H1 (cell line): ENCODE results near the gene SYT14. TPM values are rescaled to one million over a fixed set of nuclear protein-coding genes. Genes with fewer than 3 reads are reported as not detected.
"Not testable (repeated sequence)": the region's sequence is repeated elsewhere in the genome, so short reads cannot be mapped to it uniquely, and the experiment has no call there.

Source experiments
- CTCF ChIA-PET: fragments of 300-600 bp; sonication (Branson Sonifier 250); formaldehyde crosslinking; loops from one replicate; lab custom pipeline; 2021; ENCODE audit not compliant: partially characterized antibody; lab: Charles Lee
- POLR2A ChIA-PET: fragments of 300-600 bp; sonication (Branson Sonifier 250); formaldehyde crosslinking; loops from one replicate; lab custom pipeline; 2021; ENCODE audit warnings: inconsistent platforms; ENCODE audit not compliant: partially characterized antibody; lab: Charles Lee
- DNase-seq, 2 experiments: peaks; one replicate each; pipeline versions ENCODE4 v3.0.0 to v3.0.0-alpha.2; 2010 to 2022; ENCODE audit warnings: low spot score in 2 of 2, low read depth in 1 of 2, mixed read lengths in 1 of 2
- FAIRE-seq: peaks from 2 replicates; lab custom pipeline; 2011; peaks lifted over from hg19 to GRCh38; lab: Jason Lieb, UNC
- H2AFZ ChIP-seq: 2 replicates; pipeline ENCODE4 v1.8.1; 2012; ENCODE audit warnings: low read length, inconsistent platforms
- H2AK5ac ChIP-seq: 2 replicates; pipeline ENCODE4 v1.6.1; 2013; ENCODE audit warnings: low read depth, low read length
- H2BK120ac ChIP-seq: replicated peaks from 2 replicates; pipeline ENCODE3; 2013; ENCODE audit warnings: low read depth, low read length, inconsistent platforms
- H2BK12ac ChIP-seq: 2 replicates; pipeline ENCODE4 v1.6.1; 2013; ENCODE audit warnings: low read depth, low read length
- H2BK15ac ChIP-seq: 2 replicates; pipeline ENCODE4 v1.6.1; 2013; ENCODE audit warnings: low read length
- H2BK20ac ChIP-seq: 2 replicates; pipeline ENCODE4 v1.6.1; 2013; ENCODE audit warnings: low read length
- H2BK5ac ChIP-seq: 2 replicates; pipeline ENCODE4 v1.6.1; 2013; ENCODE audit warnings: low read depth, low read length
- H3K14ac ChIP-seq: 2 replicates; pipeline ENCODE4 v1.6.1; 2013; ENCODE audit warnings: inconsistent platforms; ENCODE audit not compliant: insufficient read length
- H3K18ac ChIP-seq: 2 replicates; pipeline ENCODE4 v1.6.1; 2013; ENCODE audit warnings: low read length; ENCODE audit errors: extremely low read depth
- H3K23ac ChIP-seq: 2 replicates; pipeline ENCODE4 v1.6.1; 2013; ENCODE audit warnings: inconsistent platforms; ENCODE audit not compliant: insufficient read length
- H3K23me2 ChIP-seq: 2 replicates; pipeline ENCODE4 v1.6.1; 2013; ENCODE audit warnings: low read depth, low read length
- H3K27ac ChIP-seq: 2 replicates; pipeline ENCODE4 v1.6.1; 2011; ENCODE audit warnings: low read depth, low read length, inconsistent platforms
- H3K27me3 ChIP-seq, 4 experiments: replicated peaks in 1 of 4; 1 replicate in 1 of 4; 2 replicates in 3 of 4; pipeline versions ENCODE4 v1.6.1 to v1.8.1; 2011 to 2013; ENCODE audit warnings: low read length in 3 of 4, mild to moderate bottlenecking in 3 of 4, inconsistent platforms in 2 of 4, mixed read lengths in 2 of 4, moderate library complexity in 1 of 4; ENCODE audit not compliant: control insufficient read depth in 3 of 4, insufficient read depth in 3 of 4; ENCODE audit errors: extremely low read depth in 1 of 4
- H3K36me3 ChIP-seq, 4 experiments: 2 replicates each; pipeline versions ENCODE4 v1.6.1 to v1.8.1; 2011 to 2013; ENCODE audit warnings: mild to moderate bottlenecking in 4 of 4, low read length in 3 of 4, moderate library complexity in 2 of 4, control low read depth in 1 of 4, inconsistent platforms in 1 of 4; ENCODE audit not compliant: insufficient read depth in 4 of 4, control insufficient read depth in 2 of 4
- H3K4ac ChIP-seq: replicated peaks from 2 replicates; pipeline ENCODE3; 2013; ENCODE audit warnings: low read length, low read depth, mixed read lengths, inconsistent platforms; ENCODE audit not compliant: insufficient read length
- H3K4me1 ChIP-seq, 4 experiments: replicated peaks in 1 of 4; 1 replicate in 1 of 4; 2 replicates in 3 of 4; pipeline versions ENCODE4 v1.6.1 to v1.8.1; 2011 to 2013; ENCODE audit warnings: low read length in 3 of 4, inconsistent platforms in 2 of 4, mixed read lengths in 1 of 4; ENCODE audit not compliant: insufficient read depth in 4 of 4, control insufficient read depth in 3 of 4
- H3K4me2 ChIP-seq, 2 experiments: 2 replicates each; pipeline versions ENCODE4 v1.6.1 to v1.8.1; 2011 to 2013; ENCODE audit warnings: low read depth in 2 of 2, low read length in 2 of 2, control low read depth in 1 of 2, inconsistent platforms in 1 of 2, mild to moderate bottlenecking in 1 of 2; ENCODE audit not compliant: insufficient read depth in 1 of 2
- H3K4me3 ChIP-seq, 4 experiments: fragments of 200-600, 300-600 bp in 1 of 4; sonication (generic), shearing (Covaris generic), sonication (Bioruptor Twin) in 1 of 4; 2 replicates each; pipeline versions ENCODE4 v1.5.1 to v1.8.1; 2011 to 2016; ENCODE audit warnings: low read length in 4 of 4, low read depth in 3 of 4, control low read depth in 2 of 4, inconsistent platforms in 2 of 4, mild to moderate bottlenecking in 2 of 4, mixed read lengths in 1 of 4, moderate library complexity in 1 of 4; ENCODE audit not compliant: insufficient read depth in 2 of 4; ENCODE audit errors: extremely low read depth in 1 of 4
- H3K56ac ChIP-seq: replicated peaks from 2 replicates; pipeline ENCODE3; 2013; ENCODE audit warnings: low read depth, mild to moderate bottlenecking, mixed read lengths, low read length, inconsistent platforms; ENCODE audit not compliant: insufficient read length
- H3K79me1 ChIP-seq: 2 replicates; pipeline ENCODE4 v1.6.1; 2013; ENCODE audit warnings: low read depth, low read length, control low read depth
- H3K79me2 ChIP-seq, 2 experiments: 2 replicates each; pipeline versions ENCODE4 v1.6.1 to v1.8.1; 2012 to 2013; ENCODE audit warnings: low read length in 2 of 2, mild to moderate bottlenecking in 2 of 2, inconsistent platforms in 1 of 2; ENCODE audit not compliant: insufficient read depth in 2 of 2, control insufficient read depth in 1 of 2
- H3K9ac ChIP-seq, 4 experiments: replicated peaks in 1 of 4; 1 replicate in 1 of 4; 2 replicates in 3 of 4; pipeline versions ENCODE4 v1.6.1 to v1.8.1; 2011 to 2013; ENCODE audit warnings: low read depth in 3 of 4, low read length in 3 of 4, control low read depth in 2 of 4, mild to moderate bottlenecking in 2 of 4, moderate library complexity in 2 of 4, inconsistent platforms in 1 of 4; ENCODE audit errors: extremely low read depth in 1 of 4
- H3K9me3 ChIP-seq, 2 experiments: 2 replicates each; pipeline versions ENCODE4 v1.6.1 to v1.8.1; 2012 to 2013; ENCODE audit warnings: mild to moderate bottlenecking in 2 of 2, moderate library complexity in 2 of 2, control low read depth in 1 of 2, inconsistent platforms in 1 of 2, low read depth in 1 of 2, low read length in 1 of 2, mixed read lengths in 1 of 2; ENCODE audit not compliant: insufficient read depth in 2 of 2
- H4K20me1 ChIP-seq, 2 experiments: replicated peaks in 1 of 2; 2 replicates each; pipeline versions ENCODE3 to v1.8.1; 2011 to 2013; ENCODE audit warnings: inconsistent platforms in 2 of 2, low read length in 2 of 2, mild to moderate bottlenecking in 1 of 2; ENCODE audit not compliant: insufficient read depth in 2 of 2, control insufficient read depth in 1 of 2
- H4K5ac ChIP-seq: 2 replicates; pipeline ENCODE4 v1.6.1; 2013; ENCODE audit warnings: low read length, low read depth, mixed read lengths, inconsistent platforms; ENCODE audit not compliant: insufficient read length
- H4K8ac ChIP-seq: 2 replicates; pipeline ENCODE4 v1.8.0; 2013; ENCODE audit warnings: mild to moderate bottlenecking, moderate library complexity, low read length, inconsistent platforms; ENCODE audit not compliant: insufficient read depth; ENCODE audit errors: extremely low read depth
- H4K91ac ChIP-seq: replicated peaks from 2 replicates; pipeline ENCODE3; 2013; ENCODE audit warnings: low read length, mixed read lengths, inconsistent platforms; ENCODE audit not compliant: insufficient read length
- JUN ChIP-seq: IDR thresholded peaks from 2 replicates; pipeline ENCODE4 v1.6.1; 2011; ENCODE audit warnings: low read depth, mild to moderate bottlenecking, improper control_type of control experiment, low read length
- KDM1A ChIP-seq: fragments of 200-600, 300-600 bp; sonication (generic); IDR thresholded peaks from 2 replicates; pipeline ENCODE4 v1.7.1; 2016; ENCODE audit warnings: mild to moderate bottlenecking, low read length, borderline replicate concordance
- MAX ChIP-seq: IDR thresholded peaks from 2 replicates; pipeline ENCODE4 v1.6.1; 2012; ENCODE audit warnings: inconsistent platforms
- NRF1 ChIP-seq: IDR thresholded peaks from 2 replicates; pipeline ENCODE4 v1.6.1; 2011; ENCODE audit warnings: mild to moderate bottlenecking, low read depth, low read length, improper control_type of control experiment
- PHF8 ChIP-seq: fragments of 200-600 bp; sonication (generic); conservative IDR thresholded peaks from 2 replicates; pipeline ENCODE4 v1.7.1; 2012; ENCODE audit warnings: low read depth, mild to moderate bottlenecking, inconsistent platforms, low read length, moderate library complexity
- WGBS, 2 experiments: shearing (Covaris generic) in 1 of 2; methylation state at CpG; one replicate each; pipeline versions ENCODE4 v1.1.6 to v1.1.7; 2013 to 2015; ENCODE audit warnings: low lambda C conversion rate in 2 of 2, mixed read lengths in 2 of 2, inconsistent platforms in 1 of 2, low coverage in 1 of 2, missing lambda C conversion rate in 1 of 2; ENCODE audit not compliant: insufficient replicate concordance in 2 of 2, insufficient coverage in 1 of 2, insufficient read length in 1 of 2; ENCODE audit errors: extremely low coverage in 1 of 2, missing lambda C conversion rate in 1 of 2; 5-methylcytosine and 5-hydroxymethylcytosine counted together
- polyA plus RNA-seq, 7 experiments: library from polyadenylated mRNA; depleted of rRNA in 3 of 7; stranded (reverse) in 5 of 7; unstranded in 2 of 7; fragments of >200 nt in 5 of 7; fragments of 200-250 nt in 2 of 7; gene quantifications; 1 replicate in 5 of 7; 2 replicates in 1 of 7; 4 replicates in 1 of 7; pipeline versions ENCODE4 v1.2.1 to v1.2.3, GENCODE V29; 2011 to 2013; ENCODE audit warnings: missing spikeins in 2 of 7, mixed read lengths in 2 of 7
- total RNA-seq: library from RNA; stranded (reverse); fragmentation: NEBNext Ultra II Directional; extraction: Animal tissue kit (Norgen Biotek cat#: 25700); gene quantifications from 2 replicates; pipeline ENCODE4 v1.2.1, GENCODE V29; 2021

Gene SYT14
- total and polyA plus RNA-seq, 2 of the 8 experiments (the other 6 are each of a cell fraction or from before 2014, with no cell fraction given): 2.3 to 18.4 TPM

DNA sequence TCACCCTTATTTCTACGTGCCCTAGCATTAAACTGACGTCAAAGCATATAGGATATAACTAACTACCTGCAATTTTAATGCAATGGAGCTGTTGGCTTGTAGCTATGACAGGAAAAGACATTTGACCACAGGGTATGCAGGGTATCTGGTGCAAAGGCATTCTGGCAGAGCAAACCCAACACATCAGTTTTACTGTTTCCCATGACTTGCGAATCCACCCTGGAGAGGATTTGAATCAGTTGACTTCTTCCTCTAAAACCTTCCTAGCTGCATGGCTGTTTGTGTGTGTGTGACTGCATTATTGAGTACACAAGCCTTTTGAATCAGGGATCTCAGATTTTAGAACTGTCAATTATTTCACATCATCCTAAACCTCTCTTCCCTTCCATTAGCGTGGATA, 41.7 kb upstream of the SYT14 start (continued):
- TF ChIP-seq NRF1 (no peak), JUN (no peak), PHF8 (no peak), MAX (no peak), KDM1A (no peak)
- TF ChIP-seq, all 59 proteins: peak for 0

DNA sequence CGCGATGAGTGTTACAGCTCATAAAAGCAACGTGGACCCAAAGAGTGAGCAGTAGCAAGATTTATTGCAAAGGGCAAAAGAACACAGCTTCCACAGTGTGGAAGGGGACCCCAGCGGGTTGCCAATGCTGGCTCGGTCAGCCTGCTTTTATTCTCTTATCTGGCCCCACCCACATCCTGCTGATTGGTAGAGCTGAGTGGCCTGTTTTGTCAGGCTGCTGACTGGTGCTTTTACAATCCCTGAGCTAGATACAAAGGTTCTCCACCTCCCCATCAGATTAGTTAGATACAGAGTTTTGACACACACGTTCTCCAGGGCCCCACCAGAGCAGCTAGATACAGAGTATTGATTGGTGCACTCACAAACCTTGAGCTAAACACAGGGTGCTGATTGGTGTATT, 39.7 kb upstream of the SYT14 start:
- H3K4me1 ChIP-seq, H2BK12ac ChIP-seq, H3K9me3 ChIP-seq, H2AK5ac ChIP-seq, FAIRE-seq, H3K56ac ChIP-seq, H4K20me1 ChIP-seq, H3K36me3 ChIP-seq, H3K9ac ChIP-seq, H3K18ac ChIP-seq, H4K8ac ChIP-seq, H2AFZ ChIP-seq, H3K23ac ChIP-seq, H2BK15ac ChIP-seq, H3K14ac ChIP-seq, H3K27ac ChIP-seq, H3K79me1 ChIP-seq, H2BK5ac ChIP-seq, H3K4ac ChIP-seq, H3K79me2 ChIP-seq, H3K4me2 ChIP-seq, H3K27me3 ChIP-seq, H2BK120ac ChIP-seq, H4K5ac ChIP-seq, H2BK20ac ChIP-seq, H4K91ac ChIP-seq, H3K4me3 ChIP-seq, H3K23me2 ChIP-seq, POLR2A ChIA-PET, DNase-seq: not testable (repeated sequence)
- CTCF ChIA-PET: interaction anchor here (0.7 to 2.4 kb wide), 7 partner anchors 10 to 413 kb away, joined by 3 to 7 read pairs (median 4); no protein-coding TSS in a partner anchor
- 95% methylated on average over 6 of the region's 6 CpGs; no CpG with 5 or more reads in 1 of the 2 experiments for WGBS, 2 experiments
